Astrocyte (in vitro differentiated cells and primary cell): ENCODE data around the gene C13orf46.

Experiments used
- EZH2 ChIP-seq: IDR thresholded peaks from 2 replicates; pipeline ENCODE4 v1.6.1; 2012; ENCODE audit warnings: mild to moderate bottlenecking, low read length, inconsistent platforms; ENCODE audit not compliant: insufficient read depth
- TF ChIP-seq, protein P1 (sequence below): IDR thresholded peaks from 2 replicates; pipeline ENCODE4 v1.5.1; 2011; ENCODE audit warnings: low read depth, mild to moderate bottlenecking, inconsistent platforms, low read length, moderate library complexity; ENCODE audit not compliant: insufficient read depth

- no peak for TF ChIP-seq EZH2
- TF ChIP-seq, protein P1, sequence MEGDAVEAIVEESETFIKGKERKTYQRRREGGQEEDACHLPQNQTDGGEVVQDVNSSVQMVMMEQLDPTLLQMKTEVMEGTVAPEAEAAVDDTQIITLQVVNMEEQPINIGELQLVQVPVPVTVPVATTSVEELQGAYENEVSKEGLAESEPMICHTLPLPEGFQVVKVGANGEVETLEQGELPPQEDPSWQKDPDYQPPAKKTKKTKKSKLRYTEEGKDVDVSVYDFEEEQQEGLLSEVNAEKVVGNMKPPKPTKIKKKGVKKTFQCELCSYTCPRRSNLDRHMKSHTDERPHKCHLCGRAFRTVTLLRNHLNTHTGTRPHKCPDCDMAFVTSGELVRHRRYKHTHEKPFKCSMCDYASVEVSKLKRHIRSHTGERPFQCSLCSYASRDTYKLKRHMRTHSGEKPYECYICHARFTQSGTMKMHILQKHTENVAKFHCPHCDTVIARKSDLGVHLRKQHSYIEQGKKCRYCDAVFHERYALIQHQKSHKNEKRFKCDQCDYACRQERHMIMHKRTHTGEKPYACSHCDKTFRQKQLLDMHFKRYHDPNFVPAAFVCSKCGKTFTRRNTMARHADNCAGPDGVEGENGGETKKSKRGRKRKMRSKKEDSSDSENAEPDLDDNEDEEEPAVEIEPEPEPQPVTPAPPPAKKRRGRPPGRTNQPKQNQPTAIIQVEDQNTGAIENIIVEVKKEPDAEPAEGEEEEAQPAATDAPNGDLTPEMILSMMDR, result no peak
These were observed 21.2 kb upstream of the C13orf46 start for GRCh38 chr13:113995051-113995601.
